OCI-LY1 (cell line): ENCODE results near the gene CDH4.

Experiments
- H2AFZ ChIP-seq: fragments of 200-600 bp; sonication (generic), shearing (Covaris generic); 2 replicates; pipeline ENCODE4 v1.6.0; 2014; ENCODE audit warnings: antibody characterized with exemption, mild to moderate bottlenecking, low read length
- H3F3A ChIP-seq: fragments of 200-600 bp; sonication (generic), shearing (Covaris generic); 2 replicates; pipeline ENCODE4 v1.6.0; 2014; ENCODE audit warnings: mild to moderate bottlenecking, antibody characterized with exemption, low read length, moderate library complexity; ENCODE audit not compliant: insufficient read depth
- H3K27ac ChIP-seq: fragments of 200-600 bp; sonication (generic); 2 replicates; pipeline ENCODE4 v1.5.1; 2014; ENCODE audit warnings: low read length, mixed run types, mild to moderate bottlenecking, low read depth; ENCODE audit not compliant: poor library complexity, severe bottlenecking
- H3K27me3 ChIP-seq: fragments of 200-600 bp; sonication (generic); 2 replicates; pipeline ENCODE4 v1.6.0; 2014; ENCODE audit warnings: antibody characterized with exemption, mild to moderate bottlenecking, low read length, moderate library complexity; ENCODE audit not compliant: insufficient read depth
- H3K36me3 ChIP-seq: fragments of 200-600 bp; sonication (generic); 2 replicates; pipeline ENCODE4 v1.6.1; 2014; ENCODE audit warnings: mild to moderate bottlenecking, antibody characterized with exemption, low read length, moderate library complexity, mixed read lengths; ENCODE audit not compliant: insufficient read depth
- H3K4me1 ChIP-seq: fragments of 200-600 bp; sonication (generic); 2 replicates; pipeline ENCODE4 v1.5.1; 2014; ENCODE audit warnings: mild to moderate bottlenecking, low read length, moderate library complexity; ENCODE audit not compliant: insufficient read depth, severe bottlenecking
- H3K4me2 ChIP-seq: fragments of 200-600 bp; sonication (generic), shearing (Covaris generic); 2 replicates; pipeline ENCODE4 v1.6.1; 2014; ENCODE audit warnings: low read length
- H3K4me3 ChIP-seq: fragments of 200-600 bp; sonication (generic); 2 replicates; pipeline ENCODE4 v1.5.1; 2014; ENCODE audit warnings: low read length, low read depth, mild to moderate bottlenecking, mixed read lengths; ENCODE audit not compliant: poor library complexity, severe bottlenecking
- H3K79me2 ChIP-seq: fragments of 200-600 bp; shearing (Covaris generic); 2 replicates; pipeline ENCODE4 v1.6.1; 2016; ENCODE audit warnings: mixed run types, low read length, mixed read lengths; ENCODE audit not compliant: insufficient read depth
- H3K9ac ChIP-seq: fragments of 200-600 bp; sonication (generic), shearing (Covaris generic); 2 replicates; pipeline ENCODE4 v1.6.1; 2014; ENCODE audit warnings: mild to moderate bottlenecking, low read length, mixed read lengths
- H3K9me2 ChIP-seq: fragments of 200-600 bp; sonication (generic), shearing (Covaris generic); 2 replicates; pipeline ENCODE4 v1.6.1; 2014; ENCODE audit warnings: low read depth, mild to moderate bottlenecking, low read length, mixed read lengths
- H3K9me3 ChIP-seq: fragments of 200-600 bp; shearing (Covaris generic); 2 replicates; pipeline ENCODE4 v1.6.1; 2014; ENCODE audit warnings: low read length, mixed read lengths
- H4K20me1 ChIP-seq: fragments of 200-600 bp; sonication (generic), shearing (Covaris generic); 2 replicates; pipeline ENCODE4 v1.6.0; 2016; ENCODE audit warnings: mild to moderate bottlenecking, low read length; ENCODE audit not compliant: insufficient read depth
- EZH2 ChIP-seq: fragments of 200-600 bp; sonication (generic), shearing (Covaris generic); IDR thresholded peaks from 2 replicates; pipeline ENCODE4 v1.8.0; 2017; ENCODE audit warnings: borderline replicate concordance, mixed run types, mild to moderate bottlenecking, antibody characterized with exemption, low read length, moderate library complexity, mixed read lengths
- TF ChIP-seq, protein P1 (sequence below): fragments of 200-600 bp; sonication (generic), shearing (Covaris generic); IDR thresholded peaks from 2 replicates; pipeline ENCODE4 v1.5.1; 2017; ENCODE audit warnings: mild to moderate bottlenecking, antibody characterized with exemption, low read length, moderate library complexity, mixed read lengths

Gene CDH4

GRCh38 chr20:61828891-61829290 is 576.8 kb downstream of the CDH4 start:
- Histone ChIP-seq H3K9ac (no peak overlapping the region), H3K36me3 (no peaks in the 10 kb centered on the region), H3K79me2 (no peaks in the 10 kb centered on the region), H3K4me2 (no peak overlapping the region), H4K20me1 (no peaks in the 10 kb centered on the region), H3K9me3 (no peaks in the 10 kb centered on the region), H2AFZ (no peak overlapping the region), H3K27me3 (peaks cover 5% of the 10 kb centered on the region; the same call in 1 of the 2 replicates), H3K27ac (no peak overlapping the region), H3F3A (no peaks in the 10 kb centered on the region), H3K9me2 (no peaks in the 10 kb centered on the region), H3K4me3 (no peak overlapping the region), H3K4me1 (no peaks in the 10 kb centered on the region)
- no peak for TF ChIP-seq EZH2
- TF ChIP-seq, protein P1, sequence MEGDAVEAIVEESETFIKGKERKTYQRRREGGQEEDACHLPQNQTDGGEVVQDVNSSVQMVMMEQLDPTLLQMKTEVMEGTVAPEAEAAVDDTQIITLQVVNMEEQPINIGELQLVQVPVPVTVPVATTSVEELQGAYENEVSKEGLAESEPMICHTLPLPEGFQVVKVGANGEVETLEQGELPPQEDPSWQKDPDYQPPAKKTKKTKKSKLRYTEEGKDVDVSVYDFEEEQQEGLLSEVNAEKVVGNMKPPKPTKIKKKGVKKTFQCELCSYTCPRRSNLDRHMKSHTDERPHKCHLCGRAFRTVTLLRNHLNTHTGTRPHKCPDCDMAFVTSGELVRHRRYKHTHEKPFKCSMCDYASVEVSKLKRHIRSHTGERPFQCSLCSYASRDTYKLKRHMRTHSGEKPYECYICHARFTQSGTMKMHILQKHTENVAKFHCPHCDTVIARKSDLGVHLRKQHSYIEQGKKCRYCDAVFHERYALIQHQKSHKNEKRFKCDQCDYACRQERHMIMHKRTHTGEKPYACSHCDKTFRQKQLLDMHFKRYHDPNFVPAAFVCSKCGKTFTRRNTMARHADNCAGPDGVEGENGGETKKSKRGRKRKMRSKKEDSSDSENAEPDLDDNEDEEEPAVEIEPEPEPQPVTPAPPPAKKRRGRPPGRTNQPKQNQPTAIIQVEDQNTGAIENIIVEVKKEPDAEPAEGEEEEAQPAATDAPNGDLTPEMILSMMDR = no peak

DNA sequence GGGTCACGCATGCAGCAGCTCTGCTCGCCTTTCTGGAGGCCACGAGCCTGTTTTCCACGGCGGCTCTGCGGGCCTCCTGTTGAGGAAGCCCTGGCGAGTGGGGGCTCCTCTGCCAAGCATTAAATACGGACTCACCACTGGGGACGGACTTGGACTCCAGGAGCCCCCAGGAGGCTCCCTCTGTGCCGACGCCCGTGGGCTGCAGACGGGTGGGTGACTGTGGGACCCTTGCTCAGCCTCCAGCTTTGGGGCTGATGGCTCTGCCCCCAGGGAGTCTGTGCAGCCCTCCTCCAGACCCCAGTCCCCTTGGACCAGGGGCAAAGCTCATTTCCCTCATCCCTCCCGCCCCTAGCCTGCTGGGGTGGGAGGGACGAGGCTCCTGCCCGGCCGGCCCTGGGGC is 577.5 kb downstream of the CDH4 start:
- Histone ChIP-seq H3K79me2 (no peaks in the 10 kb centered on the region), H3K4me2 (no peak overlapping the region), H3K36me3 (no peaks in the 10 kb centered on the region), H3K27ac (no peak overlapping the region), H3K4me1 (no peaks in the 10 kb centered on the region), H3K27me3 (peaks cover 5% of the 10 kb centered on the region; the same call in 1 of the 2 replicates), H2AFZ (no peak overlapping the region), H3K4me3 (no peak overlapping the region), H3F3A (no peaks in the 10 kb centered on the region), H3K9ac (no peak overlapping the region), H4K20me1 (no peaks in the 10 kb centered on the region), H3K9me3 (no peaks in the 10 kb centered on the region), H3K9me2 (no peaks in the 10 kb centered on the region)
- TF ChIP-seq EZH2 = no peak
- TF ChIP-seq, protein P1 = no peak

DNA sequence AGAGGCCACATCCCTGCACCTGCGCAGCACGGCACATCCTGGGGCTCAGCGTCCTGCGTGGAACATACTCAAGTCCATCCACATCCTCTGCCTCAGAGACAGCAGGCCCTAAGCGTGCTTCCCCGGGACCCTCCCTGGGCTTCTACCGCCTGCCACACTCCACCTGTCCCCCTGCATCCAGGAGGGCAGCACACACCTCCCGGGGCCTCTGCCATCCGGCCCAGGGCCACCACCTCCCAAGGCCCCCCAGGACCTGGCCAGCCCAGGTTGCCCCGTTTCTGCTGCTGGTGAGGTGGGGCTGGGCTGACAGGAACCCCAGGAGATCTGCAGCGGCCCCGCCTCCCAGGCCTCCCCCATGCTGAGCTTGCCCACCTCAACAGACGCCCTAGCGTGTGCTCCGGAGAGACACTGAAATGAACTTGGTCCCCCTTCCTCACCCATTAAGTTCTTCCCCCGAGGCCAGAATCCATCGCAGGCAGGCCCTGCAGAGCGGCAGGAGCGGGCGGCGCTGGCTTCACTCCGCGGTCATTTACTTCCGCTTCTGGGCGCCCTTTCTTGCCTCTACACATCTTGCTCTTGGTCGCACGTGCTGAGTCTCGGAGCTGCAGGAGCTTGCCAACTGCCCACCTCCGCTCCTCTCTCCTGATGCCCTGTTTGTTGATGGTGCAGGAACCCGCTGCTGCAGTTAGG is 578.3 kb downstream of the CDH4 start:
- H3F3A ChIP-seq = no peaks in the 10 kb centered on the region
- no peaks in the 10 kb centered on the region for H3K79me2 ChIP-seq
- no peak overlapping the region for H3K4me2 ChIP-seq
- H3K9me3 ChIP-seq = no peaks in the 10 kb centered on the region
- no peak overlapping the region for H3K4me3 ChIP-seq
- no peaks in the 10 kb centered on the region for H3K36me3 ChIP-seq
- no peak overlapping the region for H2AFZ ChIP-seq
- no peak overlapping the region for H3K9ac ChIP-seq
- no peaks in the 10 kb centered on the region for H3K4me1 ChIP-seq
- no peaks in the 10 kb centered on the region for H4K20me1 ChIP-seq
- no peak overlapping the region for H3K27ac ChIP-seq
- no peak for TF ChIP-seq EZH2
- TF ChIP-seq, protein P1 = no peak
- H3K27me3 ChIP-seq = peaks cover 5% of the 10 kb centered on the region; the same call in 1 of the 2 replicates
- no peaks in the 10 kb centered on the region for H3K9me2 ChIP-seq
